CD1c-positive myeloid dendritic cell (primary cell): Measurements from ENCODE around the gene GDF7.

Source experiments
- DNase-seq: peaks from one replicate; pipeline ENCODE4 v3.0.0-alpha.2; 2016; ENCODE audit errors: extremely low spot score

The GDF7 gene

DNA sequence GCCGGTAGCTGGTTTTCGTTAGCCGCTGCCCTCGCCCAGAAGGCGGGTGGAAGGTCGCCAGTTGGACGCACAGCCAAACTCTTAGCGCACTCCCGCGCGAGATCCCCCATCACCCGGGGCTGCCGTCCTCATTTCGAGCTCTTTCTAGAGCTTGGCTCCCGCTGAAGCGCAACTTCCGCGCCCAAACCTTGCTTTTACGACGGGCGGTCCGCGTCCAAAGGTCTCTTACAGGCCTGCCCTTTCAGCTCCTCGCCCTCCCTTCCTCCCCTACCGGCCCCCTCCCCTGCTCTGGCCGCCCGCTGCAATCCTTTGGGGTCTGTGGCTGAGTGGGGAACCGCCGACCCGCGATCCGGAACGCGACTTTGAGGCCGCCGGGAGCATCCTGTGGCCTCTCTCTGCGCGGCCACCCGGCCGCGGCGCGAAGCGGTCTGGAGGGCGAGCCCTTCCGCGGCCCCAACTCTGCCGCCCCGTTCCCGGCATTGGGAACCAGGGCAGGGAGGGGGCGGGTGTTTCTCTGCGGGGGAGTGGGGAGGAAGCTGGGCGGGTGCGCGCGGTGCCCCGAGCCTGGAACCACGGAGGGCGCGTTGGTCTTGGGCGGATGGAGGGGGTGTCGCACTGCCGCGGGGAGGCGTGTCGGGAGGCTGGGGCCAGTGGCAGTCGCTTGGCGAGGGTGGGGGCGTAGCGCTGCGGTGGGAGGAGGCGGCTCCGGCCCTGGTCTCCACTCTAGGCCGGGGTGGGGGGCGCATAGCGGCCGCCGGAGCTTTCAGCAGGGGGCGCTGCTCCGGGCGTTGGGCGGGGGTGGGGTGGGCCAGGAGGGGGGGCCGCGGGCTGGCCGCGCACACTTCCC lies at the start of gene GDF7:
GDF7 (plus strand) TSS at position 841 of the 847 bp plus-strand sequence. CDS start 96 bp downstream, outside the sequence.
- DNase-seq = no peak

DNA sequence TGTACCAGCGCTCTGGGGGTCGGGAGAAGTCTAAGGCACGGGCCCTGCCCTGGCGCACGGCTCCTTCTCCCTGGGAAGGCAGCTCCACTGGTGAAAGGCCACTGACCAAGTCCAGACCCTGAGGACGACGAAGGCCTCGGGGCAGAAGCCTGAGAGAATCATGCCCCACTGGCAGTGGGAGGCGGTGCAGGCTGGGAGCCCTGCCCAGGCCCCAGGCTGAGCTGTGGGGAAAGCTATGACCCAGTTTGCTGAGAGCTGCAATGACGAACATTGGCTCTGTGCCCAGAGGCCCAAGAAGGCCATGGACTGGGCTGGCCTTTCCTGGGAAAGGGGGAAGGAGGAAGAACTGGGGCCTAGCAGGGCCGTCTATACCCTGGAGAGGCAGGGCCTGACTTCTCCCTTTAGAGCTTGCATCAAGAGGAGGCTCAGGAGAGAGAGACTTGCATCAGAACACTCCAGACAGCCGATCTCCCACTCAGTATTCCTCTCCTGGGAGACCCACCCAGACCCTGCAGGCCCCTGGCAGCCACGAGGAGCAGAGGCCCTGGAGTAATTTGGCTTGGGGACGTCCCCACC lies 49.0 kb upstream of the GDF7 start:
- DNase-seq = peak; percentile 87

DNA sequence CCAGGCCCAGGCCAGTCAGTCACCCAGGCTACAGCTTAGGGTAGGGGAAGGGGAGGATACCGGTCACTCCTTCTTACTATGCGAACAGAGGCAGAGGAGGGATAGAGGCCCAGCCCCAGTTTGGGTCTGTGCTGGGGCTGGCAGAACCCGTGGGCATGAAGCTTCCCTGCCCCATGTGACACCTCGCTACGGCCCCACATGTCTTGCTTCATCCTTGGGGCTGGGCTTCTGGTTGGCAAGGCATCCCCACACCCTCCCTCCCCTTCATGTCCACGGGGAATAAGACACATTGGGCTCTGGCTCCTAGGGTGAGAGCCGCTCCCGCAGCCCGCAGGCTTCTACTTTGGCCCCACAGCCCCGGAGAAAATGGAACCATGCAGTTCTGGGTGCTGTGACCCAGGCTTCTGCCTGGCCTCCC lies 48.5 kb upstream of the GDF7 start:
- DNase-seq = peak; percentile 17

DNA sequence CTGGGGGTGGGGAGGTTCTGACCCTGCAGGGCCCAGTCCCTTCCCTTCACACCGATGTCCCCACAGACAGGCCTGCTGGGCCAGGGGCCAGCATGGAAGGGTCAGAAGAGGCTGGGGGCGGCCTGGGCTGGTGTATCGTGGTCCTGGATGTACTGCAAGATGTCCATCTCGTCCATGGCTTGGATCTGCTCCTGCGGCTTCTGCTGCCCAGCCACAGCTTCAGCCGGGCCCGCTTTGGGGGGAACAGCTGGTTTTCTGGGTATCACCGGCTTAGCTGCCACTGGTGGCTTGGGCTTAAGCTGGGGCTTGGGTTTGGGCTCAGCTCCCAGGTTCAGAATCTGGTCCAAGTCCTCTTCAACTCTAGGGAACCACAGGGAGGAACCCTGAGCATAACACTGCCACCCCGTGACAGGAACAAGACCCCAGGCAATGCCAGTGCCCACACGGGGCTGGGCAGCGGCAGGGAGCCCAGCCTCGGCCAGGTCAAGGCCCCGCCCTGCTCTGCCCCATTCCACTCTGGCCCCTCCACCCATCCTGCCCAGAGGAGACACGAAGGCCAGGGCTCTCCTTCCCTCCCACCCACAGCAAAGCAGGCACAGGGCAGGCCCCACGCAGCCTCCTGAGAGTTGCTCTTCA lies 47.9 kb upstream of the GDF7 start:
- DNase-seq = no peak

DNA sequence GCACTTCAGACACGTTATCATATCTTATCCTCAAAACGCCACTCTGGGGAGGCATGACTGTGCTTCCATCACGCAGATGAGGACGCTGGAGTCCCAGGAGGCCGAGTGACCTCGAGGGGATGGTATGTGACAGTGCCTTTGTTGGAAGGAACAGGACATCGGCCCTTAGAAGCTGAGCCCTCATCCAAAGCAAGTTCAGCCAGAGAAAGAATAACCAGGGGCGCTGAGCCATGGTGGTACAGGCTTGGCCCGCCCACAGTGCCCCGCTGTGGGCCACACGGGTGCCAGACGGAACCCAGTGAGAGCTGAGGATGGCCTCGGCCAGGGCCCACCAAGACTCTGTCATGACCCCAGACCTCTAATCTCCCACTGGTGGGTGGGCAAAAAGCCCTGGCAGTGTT lies 47.3 kb upstream of the GDF7 start:
- DNase-seq = no peak

DNA sequence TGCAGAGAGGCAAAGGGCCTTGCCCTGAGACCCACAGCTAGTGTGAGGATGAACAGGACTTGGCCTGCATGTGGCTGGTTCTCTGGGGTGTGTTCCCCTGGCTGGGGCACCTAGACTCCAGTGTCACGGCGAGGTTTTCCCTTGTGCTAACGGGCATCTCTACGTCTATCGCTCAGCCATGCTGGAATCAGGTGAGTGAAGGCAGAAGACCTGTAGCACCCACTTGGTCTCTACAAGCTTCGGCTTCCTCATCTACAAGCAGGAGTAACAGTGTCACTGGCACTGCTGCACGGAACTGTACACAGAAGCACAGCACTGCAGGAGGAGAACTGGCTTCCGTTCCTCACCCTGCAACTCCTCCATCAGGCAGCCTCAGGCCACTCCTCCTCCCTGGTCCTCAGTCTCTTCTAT lies 46.7 kb upstream of the GDF7 start:
- no peak for DNase-seq

DNA sequence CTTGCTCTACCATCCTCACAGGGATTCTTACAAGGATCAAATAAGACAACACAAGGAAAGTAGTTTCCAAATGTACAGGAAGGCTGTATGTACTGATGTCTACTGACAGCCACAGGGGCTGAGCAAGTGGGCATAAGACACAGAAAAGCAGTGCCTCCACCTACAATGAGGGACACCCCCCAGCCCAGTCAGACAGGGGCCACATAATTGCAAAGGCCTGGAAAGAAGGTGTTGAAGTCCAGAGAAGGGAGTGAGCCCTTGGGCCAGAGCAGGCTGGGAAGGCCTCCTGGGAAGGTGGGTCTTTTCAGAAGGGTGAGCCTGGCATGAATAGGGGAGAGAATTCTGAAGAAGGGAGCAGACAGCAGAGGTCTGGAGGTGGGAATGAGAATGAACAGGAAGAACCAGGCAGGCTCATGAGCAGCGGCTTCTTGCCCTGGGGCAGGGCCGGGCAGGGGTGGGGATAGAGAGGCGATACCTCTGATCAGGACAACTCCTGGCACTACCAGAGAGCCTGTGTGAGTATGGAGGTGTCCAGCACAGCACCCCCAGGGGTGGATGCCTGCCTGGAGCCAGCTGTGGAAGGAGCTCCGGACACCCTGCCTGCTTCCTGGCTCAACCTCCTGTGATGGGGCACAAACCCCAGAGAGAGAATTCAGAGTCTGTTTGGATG lies 46.1 kb upstream of the GDF7 start:
- DNase-seq = no peak

DNA sequence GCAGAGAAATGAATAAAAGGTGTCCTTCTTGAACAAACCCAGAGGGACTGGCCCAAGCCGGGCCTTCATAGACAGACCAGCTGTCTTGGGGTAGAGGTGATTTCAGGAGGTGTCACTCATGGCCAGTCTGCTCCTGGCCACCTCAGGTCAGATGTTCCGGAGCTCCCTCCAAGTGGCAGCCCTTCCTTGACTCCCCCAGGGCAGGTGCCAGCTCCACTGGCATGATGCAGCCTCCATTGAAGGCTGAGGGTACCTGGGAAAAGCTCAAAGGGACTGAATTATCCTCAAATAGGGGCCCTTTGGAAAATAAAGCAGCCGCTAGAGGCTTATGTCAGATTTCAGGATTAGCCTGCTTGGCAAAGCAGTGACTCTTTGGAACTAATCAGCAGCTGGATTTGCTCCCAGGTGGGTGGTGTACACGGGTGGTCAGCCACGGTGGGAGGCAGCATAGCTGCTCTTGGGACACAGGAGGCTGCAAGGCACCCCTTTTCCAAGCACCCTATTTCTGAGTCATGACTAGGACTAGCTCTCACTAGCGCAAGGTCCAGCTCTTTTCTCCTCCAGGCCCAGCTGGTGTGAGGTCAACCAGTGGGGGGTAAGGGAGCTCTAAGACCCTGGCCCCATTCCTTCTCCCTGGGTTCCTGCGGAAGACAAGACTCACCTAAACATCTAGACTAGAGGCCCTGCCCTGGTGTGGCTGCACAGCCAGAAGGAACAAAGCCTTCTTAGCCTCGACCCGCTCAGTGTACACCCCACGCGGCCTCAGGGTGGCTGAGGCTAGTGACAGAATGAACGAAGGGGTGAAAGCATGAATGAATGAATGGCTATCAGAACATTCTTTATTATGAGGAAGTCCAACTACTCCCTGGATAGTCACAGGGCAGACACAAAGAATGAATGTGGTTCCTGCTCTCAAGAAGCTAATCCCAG lies 45.3 kb upstream of the GDF7 start:
- DNase-seq = no peak

DNA sequence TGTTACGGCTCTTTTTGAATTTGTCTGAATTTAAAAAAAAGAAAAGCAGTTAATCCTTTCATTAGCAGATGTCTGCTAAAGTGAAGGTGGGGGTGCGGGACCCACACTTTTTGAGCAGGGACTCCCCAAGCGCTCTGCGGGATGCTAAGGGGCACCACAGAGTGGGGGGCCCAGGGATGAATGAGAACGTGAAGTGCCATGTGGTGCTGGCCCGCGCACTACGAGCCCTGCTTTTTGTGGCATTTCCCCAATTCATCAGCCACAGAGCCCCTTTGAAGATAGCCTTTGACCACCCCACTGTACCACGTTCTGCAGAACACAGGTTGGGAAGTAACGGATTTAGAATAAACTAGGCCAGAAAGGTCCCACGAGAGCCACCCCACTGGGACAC lies 44.7 kb upstream of the GDF7 start:
- no peak for DNase-seq

DNA sequence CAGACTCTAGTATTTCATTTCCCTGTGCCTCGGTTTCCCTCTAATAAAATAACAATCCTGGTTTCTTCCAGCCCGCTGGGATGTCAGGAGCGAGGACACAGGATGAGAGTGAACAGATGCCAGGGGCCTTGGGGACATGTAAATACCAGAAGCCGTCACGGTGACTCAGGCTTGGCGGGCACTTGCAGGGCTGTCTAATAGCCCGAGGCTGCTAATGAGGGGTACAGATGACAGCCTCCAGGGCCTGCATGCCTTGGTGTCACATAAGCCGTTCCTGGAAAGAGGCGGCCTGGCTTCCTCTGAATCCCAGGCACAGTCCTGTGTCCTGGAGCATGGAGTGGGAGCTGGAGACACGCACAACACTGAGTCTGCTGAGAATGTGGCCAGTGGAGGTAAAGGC lies 44.2 kb upstream of the GDF7 start:
- DNase-seq = no peak

DNA sequence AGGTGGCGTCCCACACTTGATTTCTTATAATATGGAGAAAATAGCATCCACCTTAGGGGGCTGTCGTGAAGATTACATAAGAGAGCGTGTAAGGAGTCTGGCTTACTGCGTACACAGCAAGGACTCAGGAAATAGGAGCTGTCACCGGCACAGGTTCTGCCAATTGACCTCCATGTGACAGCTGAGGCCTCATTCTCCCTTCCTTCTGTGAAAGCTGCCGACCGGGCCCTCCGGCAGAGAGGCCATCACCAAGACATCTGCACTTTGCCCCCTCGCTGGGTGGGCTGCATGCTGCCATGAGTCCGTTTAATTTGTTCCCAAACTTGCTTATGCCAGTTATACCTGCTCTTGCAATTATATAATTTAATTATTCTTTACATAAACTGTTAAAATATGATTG lies 43.7 kb upstream of the GDF7 start:
- DNase-seq = no peak

DNA sequence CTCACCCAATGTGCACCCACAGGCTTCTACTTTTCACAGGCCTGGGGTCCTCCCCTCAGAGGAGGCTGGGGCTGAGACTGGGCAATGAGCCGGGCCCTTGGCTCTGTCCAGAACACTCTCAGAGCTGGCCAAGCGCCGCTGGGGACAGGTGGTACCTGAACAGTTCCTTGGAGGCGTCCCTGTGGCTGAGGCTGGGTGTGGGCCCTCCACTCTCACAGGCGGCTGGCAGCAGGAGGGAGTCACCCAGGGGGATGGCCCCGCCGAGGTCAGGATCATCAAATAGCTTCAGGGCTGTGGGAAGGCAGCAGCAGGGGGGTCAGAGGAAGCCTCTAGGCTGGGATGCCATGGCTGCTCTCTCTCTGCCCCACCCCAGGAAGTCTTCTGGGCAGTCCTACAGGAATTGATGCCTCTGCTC lies 43.2 kb upstream of the GDF7 start:
- DNase-seq = no peak

DNA sequence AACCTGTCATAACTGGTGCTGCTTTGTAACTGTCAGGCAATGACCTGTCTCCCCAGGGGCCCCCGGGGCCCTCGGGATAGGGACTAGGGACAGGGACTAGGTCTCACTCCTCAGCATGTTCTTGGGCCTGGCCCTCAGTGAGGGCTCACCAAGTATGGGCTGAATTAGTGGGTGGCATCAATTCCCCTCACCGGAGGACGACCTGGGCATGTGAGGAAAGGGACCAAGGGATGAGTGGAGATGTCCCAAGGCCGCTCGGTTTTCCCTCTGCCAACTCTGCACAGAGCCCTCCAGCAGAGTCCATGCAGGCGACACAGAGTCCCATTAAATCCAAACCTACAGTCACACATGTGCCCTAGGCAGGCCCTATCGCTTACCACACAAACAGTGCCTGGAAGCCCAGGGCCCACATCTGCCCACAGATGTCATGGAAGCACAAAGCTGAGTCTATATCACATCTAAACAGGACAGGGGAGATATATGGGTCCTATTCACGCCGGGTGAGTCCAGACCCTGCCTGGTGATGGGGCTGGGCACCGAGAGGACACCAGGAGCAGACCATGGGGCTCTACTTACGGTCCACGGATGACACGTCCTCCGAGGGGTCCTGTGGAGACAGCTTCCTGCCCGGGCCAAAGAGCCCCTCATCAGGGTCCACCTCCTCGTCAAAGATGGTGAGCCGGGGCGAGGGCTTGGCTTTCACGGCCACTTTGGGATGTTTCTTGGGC lies 42.6 kb upstream of the GDF7 start:
- DNase-seq = no peak

DNA sequence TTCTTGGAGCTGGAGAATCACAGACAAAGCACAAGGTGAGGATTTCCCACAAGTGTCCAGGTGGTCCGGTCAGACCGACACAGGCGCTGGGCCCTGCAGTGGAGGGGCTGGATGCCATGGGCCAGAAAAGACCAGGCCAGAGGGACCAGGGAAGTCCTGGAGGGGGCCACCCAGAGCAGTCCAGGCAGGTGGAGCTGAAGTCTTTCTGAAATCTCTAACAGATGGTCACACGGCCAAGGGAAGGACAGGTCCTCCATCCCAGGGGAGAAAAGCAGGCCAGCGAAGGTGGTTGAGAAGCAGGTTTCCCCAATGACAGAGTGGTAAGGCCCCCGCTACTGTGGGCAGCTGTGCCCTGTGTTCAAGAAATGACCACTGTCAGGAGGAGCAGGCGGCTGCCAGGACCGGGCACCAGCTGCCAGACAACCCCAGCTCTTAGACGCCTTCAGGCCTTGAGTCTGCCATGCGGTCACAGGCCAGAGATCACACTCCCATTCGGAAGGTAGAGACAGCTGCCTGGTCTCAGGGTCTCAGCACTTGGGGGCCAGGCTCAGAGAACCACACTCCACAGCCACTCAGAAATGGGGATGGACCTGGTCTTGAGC lies 42.0 kb upstream of the GDF7 start:
- no peak for DNase-seq

DNA sequence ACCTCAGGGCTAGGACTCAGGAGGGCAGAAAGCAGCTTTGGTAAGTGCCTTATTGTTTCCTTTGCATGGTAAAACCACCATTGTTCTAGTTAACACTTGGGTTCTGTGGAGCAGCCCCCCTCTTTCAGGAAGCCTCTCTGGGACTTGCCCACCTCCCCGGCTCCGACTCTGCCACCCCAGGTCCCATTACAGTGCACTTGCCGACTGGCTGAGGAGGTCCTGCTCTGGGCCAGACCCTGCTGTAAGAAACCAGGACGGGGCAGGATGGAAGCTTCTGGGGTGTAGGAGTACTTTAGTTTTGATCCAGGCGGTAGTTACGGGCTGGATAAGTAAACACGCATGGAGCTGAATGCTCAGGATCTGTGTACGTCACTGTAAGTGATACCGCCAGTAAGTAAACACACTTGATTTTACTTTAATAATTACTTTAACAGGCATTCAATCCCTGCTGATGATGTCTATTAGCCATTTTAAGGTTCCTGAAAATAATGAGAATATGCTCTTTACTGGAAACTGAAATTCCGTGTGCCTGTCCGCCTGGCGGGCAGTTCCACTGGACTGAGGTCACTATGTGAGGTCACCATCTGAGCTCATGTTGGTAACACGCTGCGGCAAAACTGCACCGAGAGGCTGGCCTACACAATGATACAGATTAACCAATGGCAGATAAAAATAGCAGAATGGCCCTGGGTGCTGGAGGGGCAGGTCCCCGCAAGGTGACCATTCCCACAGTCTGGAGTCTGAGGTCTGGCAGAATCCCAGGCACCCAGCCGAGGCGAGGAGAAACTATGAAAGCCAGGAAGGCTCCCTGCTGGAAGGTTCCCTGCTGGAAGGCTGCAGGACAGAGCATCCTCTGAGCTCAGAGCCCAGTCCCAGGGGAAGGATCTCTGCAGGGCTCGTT lies 41.2 kb upstream of the GDF7 start:
- DNase-seq = no peak

DNA sequence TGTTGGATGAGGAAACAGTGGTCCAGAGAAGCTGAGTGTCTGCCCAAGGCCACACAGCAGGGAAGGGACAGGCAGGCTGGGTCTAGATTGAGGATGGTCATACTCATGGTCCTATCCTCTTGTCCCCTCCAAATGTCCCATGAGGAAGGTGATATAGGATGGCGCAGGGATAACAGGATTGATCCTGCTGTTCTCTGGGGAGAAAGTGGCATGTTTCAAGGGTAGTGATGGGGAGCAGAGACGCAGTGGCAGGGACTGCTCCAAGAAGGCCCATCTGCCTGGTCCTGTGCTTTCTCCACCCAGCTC lies 40.6 kb upstream of the GDF7 start:
- no peak for DNase-seq

DNA sequence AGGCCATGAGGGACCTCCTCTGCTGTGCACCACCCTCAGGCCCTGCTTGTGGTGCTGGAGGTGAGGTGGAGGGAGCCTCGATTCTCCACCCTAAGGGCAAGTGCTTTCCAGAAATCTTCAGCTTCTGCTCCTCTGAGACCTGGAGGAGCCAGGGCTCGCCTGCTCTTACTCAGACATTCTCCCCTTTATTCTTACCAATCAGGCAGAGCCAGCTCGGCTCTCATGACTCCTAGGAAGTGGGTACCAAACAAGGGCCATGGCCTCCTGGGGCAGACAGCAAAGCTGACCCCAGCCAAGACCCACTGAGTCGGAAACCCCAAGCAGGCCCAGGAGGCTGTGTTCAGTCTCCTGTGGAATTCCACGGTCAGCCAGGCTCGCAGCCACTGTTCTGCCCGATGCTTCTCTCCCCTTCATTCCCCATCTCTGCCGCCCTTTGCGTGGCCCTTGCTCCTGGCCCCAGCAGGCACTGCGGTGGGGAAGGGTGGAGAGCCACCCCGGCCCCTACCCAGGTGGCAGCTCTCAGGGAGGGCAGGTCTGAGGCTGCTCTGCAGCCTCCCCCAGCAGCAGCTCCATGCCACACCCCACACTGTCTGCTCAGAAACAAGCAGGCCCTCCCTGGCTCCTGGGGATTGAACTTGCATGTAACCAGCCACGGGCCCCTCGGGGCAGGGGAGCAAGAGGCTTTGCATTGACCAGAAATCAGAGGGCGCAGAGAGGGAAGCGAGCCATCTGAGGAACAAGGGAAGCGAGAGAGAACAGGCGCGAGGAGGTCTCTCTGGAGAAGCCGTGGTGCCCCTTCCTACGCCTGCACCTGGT lies 40.0 kb upstream of the GDF7 start:
- no peak for DNase-seq

DNA sequence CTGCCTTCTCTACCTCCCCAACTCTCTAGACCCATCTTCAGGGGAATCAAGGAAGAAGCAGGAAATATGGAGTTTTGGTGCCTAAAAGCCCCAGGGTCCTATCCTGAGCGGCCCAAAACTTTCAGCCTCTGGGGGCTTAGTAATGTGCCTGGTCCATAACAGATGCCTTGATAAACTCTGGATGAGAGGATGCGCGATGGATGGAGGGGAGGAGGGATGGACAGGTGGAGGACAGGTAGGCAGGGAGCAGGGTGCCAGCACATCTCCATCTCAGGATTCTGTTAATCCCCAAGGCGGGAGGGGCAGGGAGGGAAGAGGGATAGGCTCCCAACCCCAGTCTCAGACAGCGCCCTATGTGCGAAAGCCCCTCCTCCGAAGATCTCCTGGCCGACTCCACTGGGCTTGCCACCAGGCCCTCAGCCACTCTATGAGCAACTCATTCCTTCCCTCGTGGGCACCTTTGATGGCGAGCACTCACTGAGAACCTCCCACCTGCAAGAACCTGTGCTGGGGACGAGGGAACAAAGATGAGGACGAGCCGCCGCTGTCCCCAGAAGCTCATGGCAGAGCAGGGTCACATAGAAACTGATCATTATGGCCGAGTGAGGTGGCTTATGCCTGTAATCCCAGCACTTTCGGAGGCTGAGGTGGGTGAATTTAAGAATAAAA lies 39.1 kb upstream of the GDF7 start:
- DNase-seq = no peak
